Muscle layer of duodenum (tissue), 2 donors: ENCODE measurements around the gene HIBADH.

Experiments used
- H3K27ac ChIP-seq: one replicate; pipeline ENCODE4 v1.7.0; 2013; ENCODE audit warnings: mild to moderate bottlenecking, low read length
- H3K27me3 ChIP-seq: one replicate; pipeline ENCODE4 v1.7.0; 2013; ENCODE audit warnings: low read depth, mild to moderate bottlenecking, control low read depth, low read length
- H3K36me3 ChIP-seq, 2 donors: one replicate each; pipeline ENCODE4 v1.7.0; 2013; ENCODE audit warnings: low read length in 2 of 2, control low read depth in 1 of 2, mild to moderate bottlenecking in 1 of 2; ENCODE audit not compliant: insufficient read depth in 2 of 2, control insufficient read depth in 1 of 2
- H3K4me1 ChIP-seq, 2 donors: one replicate each; pipeline ENCODE4 v1.7.0; 2013; ENCODE audit warnings: low read length in 2 of 2, mild to moderate bottlenecking in 2 of 2, control low read depth in 1 of 2, moderate library complexity in 1 of 2; ENCODE audit not compliant: insufficient read depth in 2 of 2, control insufficient read depth in 1 of 2
- H3K4me3 ChIP-seq, 2 donors: one replicate each; pipeline ENCODE4 v1.7.0; 2013; ENCODE audit warnings: low read length in 2 of 2, low read depth in 1 of 2, mild to moderate bottlenecking in 1 of 2
- H3K9me3 ChIP-seq, 2 donors: one replicate each; pipeline ENCODE4 v1.7.0; 2013; ENCODE audit warnings: low read length in 2 of 2, control low read depth in 1 of 2, mild to moderate bottlenecking in 1 of 2; ENCODE audit not compliant: control insufficient read depth in 1 of 2
- donor health status: healthy.

Gene HIBADH

DNA sequence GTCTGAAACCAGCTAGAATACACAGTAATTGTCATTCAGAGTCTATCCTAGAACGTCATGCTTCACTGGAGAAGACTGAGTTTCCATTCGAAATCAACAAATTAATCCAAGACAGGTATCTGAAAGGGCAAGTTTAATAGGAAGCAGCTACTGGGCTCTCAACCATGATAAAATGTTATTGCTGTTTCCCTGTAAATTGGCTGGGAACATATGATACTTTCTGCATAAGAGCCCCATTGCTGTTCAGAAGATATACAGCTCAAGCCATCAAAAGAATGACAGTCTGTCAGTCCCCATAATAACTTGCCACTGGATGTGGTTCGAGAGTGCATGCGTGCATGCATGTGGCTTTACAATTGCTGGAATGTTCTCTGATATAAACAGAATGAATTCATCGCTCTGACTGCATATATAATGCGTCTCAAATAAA lies 129.0 kb downstream of the HIBADH start:
- H3K27ac ChIP-seq: no peak overlapping the region
- H3K4me1 ChIP-seq: no peaks in the 10 kb centered on the region
- H3K4me3 ChIP-seq: no peak overlapping the region
- H3K9me3 ChIP-seq: peaks cover 0 to 5% of the 10 kb centered on the region in 2 donors
- H3K27me3 ChIP-seq: no peaks in the 10 kb centered on the region
- peaks cover 9 to 31% of the 10 kb centered on the region in 2 donors for H3K36me3 ChIP-seq

DNA sequence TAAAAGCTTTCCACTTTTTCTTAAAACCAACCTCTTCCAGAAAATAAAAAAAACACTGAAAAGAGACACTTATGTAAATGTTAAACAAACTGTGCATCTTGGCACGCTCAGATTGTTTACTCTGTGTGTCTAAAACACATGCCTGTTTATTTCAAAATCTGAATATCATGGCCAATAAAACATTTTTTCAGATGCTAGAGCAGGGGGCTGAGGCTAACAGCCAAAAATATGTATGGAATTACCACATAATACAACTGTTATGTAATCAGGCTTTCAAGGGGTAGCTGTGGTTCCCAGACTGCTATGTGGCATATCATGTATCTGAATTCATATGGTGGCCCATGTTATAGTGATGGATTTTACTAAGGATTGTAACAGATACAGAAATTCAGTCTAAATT lies 130.4 kb downstream of the HIBADH start:
- Histone ChIP-seq H3K27me3 (no peaks in the 10 kb centered on the region), H3K4me3 (no peak overlapping the region), H3K9me3 (peaks cover 0 to 6% of the 10 kb centered on the region in 2 donors), H3K4me1 (no peaks in the 10 kb centered on the region), H3K27ac (no peak overlapping the region), H3K36me3 (peaks cover 15 to 24% of the 10 kb centered on the region in 2 donors)

DNA sequence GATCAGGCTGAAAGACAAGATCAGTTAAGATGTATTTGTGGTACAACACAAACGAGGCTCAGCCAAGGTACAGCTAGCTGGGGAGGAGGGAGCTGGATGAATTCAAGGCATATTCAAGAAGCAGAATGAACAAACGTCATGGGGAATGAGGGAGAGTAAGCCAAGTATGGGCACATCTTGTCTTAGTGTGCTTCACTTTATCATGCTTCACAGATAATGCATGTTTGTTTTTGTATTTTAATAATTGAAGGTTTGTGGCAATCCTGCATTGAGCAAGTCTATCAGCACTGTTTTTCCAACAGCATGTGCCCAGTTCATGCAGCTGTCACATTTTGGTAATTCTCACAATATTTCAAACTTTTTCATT lies 135.4 kb downstream of the HIBADH start:
- peaks cover 15 to 35% of the 10 kb centered on the region in 2 donors for H3K36me3 ChIP-seq
- no peaks in the 10 kb centered on the region for H3K27me3 ChIP-seq
- H3K4me3 ChIP-seq: no peak overlapping the region
- H3K9me3 ChIP-seq: peaks cover 0 to 6% of the 10 kb centered on the region in 2 donors
- H3K4me1 ChIP-seq: no peaks in the 10 kb centered on the region
- no peak overlapping the region for H3K27ac ChIP-seq

DNA sequence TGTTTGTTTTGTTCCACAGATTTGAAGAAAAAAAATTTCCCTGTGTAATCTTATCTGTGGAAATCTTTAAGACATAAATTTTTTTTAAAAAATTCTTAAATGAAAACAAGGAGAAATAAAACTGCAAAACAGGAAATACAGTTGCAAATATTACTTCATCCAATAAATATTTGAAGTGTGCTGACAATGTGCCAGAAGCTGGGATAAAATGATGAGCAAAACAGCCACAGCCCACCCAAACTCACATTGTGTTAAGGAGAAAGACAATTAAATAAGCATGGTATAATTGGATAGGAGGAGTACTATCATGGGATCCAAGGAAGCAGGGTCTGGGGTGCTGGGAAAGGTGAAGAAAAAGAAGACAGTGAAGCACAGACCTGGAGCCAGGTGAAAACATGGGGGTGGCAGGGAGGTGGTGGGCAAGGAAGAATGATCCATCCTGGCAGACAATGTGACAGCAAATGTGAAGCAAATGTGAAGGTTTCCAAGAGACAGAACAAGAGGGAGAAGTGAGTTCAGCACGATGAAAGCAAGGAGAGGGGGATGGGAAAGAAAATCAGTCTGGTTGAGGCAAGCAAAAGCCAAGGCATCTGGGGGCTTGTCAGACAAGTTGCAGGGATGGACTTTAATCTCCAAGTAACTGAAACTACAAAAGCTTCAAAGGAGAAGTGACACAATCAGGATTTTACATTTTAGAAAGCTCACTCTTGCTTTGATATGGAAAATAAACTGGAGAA lies 135.9 kb downstream of the HIBADH start:
- Histone ChIP-seq H3K4me1 (no peaks in the 10 kb centered on the region), H3K36me3 (peaks cover 15 to 35% of the 10 kb centered on the region in 2 donors), H3K4me3 (no peak overlapping the region), H3K27me3 (no peaks in the 10 kb centered on the region), H3K9me3 (peaks cover 0 to 6% of the 10 kb centered on the region in 2 donors), H3K27ac (no peak overlapping the region)

DNA sequence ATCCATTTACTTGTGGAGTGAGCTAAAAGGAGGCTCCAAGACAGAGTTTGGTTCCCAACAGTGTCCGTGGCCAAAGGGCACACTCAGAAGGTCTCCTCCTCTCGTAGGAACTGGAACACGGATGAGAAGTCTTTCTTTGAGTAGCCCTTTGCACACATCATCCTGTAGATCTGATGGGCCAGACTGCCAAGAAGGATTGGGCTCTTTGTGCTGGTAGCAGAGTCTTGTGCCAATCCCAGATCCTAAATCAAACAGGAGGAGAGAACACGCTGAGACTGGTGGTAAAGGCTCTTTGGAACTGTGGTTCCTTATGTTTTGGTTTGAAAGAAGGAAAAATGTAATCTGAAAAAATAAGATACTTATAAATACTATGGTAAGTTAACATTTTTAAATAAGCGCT lies 136.6 kb downstream of the HIBADH start:
- Histone ChIP-seq H3K4me3 (no peak overlapping the region), H3K27ac (no peak overlapping the region), H3K4me1 (no peaks in the 10 kb centered on the region), H3K36me3 (peaks cover 15 to 33% of the 10 kb centered on the region in 2 donors), H3K27me3 (no peaks in the 10 kb centered on the region), H3K9me3 (peaks cover 0 to 6% of the 10 kb centered on the region in 2 donors)

DNA sequence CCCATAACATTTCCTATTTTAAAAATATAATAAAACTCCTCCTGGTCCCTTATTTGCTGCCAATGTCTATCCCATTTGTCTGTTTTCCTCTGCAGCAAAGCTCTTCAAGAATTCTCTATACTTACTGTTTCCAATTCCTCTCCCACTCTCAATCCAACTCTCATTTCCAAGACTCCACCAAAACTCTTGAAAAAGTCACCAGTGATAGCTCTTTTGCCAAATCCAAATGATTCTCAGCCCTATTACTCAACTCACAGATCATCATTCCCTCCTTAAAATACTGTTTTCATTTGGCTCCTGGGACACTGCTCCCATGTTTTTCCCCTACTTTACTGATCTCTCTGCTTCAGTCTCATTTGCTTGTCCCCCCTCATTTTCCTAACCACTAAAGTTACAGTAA lies 139.4 kb downstream of the HIBADH start:
- Histone ChIP-seq H3K4me3 (no peak overlapping the region), H3K4me1 (peaks cover 0 to 3% of the 10 kb centered on the region in 2 donors), H3K36me3 (peaks cover 3 to 14% of the 10 kb centered on the region in 2 donors), H3K27ac (no peak overlapping the region), H3K9me3 (no peaks in the 10 kb centered on the region), H3K27me3 (no peaks in the 10 kb centered on the region)

DNA sequence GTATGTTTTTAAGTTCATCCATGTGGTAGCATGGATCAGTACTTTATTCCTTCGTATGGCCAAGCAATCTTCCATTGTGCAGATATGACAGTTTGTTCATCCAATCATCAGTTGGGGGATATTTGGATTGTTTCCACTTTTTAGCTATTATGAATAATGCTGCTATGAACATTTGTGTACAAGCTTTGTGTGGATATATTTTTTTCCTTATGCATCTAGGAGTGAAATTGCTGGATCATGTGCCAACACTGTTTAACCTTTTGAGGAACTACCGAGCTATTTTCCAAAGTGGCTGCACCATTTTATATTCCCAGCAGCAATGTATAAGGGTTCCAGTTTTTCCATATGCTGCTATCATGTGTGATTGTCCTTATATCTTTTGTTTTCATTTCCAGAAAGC lies 140.1 kb downstream of the HIBADH start:
- Histone ChIP-seq H3K36me3 (peaks cover 0 to 14% of the 10 kb centered on the region in 2 donors), H3K27me3 (no peaks in the 10 kb centered on the region), H3K27ac (no peak overlapping the region), H3K4me1 (peaks cover 0 to 3% of the 10 kb centered on the region in 2 donors), H3K4me3 (no peak overlapping the region), H3K9me3 (no peaks in the 10 kb centered on the region)

DNA sequence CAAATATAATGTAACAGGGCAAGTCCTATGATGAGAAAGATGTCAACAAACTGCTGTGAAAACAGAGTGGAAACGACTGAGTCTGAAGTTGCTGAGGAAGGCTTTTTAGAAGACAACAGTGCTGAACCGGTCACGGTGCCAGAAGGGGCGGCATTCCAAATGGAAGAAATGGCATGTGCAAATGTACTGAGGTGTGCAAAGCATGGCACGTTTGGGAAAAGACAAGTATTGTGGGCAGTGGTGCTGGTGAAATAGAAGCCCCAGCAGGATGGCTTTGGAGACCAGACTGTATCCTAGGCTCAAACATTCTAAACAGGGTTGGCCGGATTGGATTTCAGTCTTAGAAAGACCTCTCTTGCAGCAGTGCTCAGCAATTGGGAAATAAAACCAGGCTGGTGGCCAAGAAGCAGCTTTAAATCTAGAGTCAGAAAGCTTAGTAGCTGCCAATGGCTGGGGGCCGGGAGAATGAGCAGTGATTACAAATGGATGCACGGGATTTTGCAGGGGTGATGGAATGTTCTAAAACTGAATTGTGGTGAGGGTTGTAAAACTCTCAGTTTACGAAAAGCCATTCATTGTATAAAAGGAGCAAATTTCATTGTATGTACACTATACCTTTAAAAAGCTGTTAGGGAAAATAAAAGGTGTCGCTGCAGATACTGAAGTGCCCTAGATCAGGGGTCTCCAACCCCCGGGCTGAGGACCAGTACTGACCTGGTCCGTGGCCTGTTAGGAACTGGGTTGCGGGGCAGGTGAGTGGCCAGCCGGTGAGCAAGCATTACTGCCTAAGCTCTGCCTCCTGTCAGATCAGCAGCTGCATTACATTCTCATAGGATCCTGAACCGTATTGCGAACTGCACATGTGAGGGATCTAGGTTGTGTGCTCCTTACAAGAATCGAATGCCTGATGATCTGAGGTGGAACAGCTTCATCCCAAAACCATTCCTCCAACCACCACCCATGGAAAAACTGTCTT lies 141.6 kb downstream of the HIBADH start:
- Histone ChIP-seq H3K4me3 (no peak overlapping the region), H3K9me3 (no peaks in the 10 kb centered on the region), H3K27ac (no peak overlapping the region), H3K4me1 (peaks cover 0 to 3% of the 10 kb centered on the region in 2 donors), H3K36me3 (peaks cover 0 to 14% of the 10 kb centered on the region in 2 donors), H3K27me3 (no peaks in the 10 kb centered on the region)

DNA sequence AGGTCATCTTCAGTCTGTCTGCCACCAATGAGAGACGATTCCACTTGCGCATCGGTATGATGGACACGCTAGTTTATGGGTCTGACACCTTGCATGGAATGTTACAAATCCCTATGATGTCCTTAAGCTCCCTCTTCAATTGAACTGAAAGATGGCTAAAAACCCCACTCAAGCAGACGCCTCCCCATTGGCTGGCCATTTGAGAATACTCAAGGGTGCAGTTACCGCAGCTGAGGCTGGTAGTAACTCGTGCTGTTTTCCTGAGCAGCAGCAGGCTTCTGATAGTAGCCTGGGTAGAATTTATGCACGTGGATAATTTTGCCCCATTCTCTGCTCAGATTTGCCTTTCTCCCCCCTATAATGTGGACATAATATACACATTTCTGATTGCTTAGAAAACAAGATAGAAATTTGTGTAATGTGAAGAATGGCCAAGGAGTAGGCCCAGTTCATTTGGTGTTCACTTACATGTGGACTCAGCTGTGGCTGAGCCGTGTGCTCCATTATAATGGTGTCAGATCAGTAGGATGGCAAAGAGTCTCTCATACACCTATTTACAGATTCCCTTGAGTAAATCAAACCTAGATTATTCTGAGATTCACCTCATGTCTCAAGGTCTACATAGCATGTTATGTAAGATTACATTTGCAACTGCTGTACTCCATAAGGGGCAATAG lies 142.8 kb downstream of the HIBADH start:
- peaks cover 0 to 3% of the 10 kb centered on the region in 2 donors for H3K4me1 ChIP-seq
- H3K36me3 ChIP-seq: peaks cover 0 to 12% of the 10 kb centered on the region in 2 donors
- H3K9me3 ChIP-seq: no peaks in the 10 kb centered on the region
- H3K4me3 ChIP-seq: no peak overlapping the region
- no peak overlapping the region for H3K27ac ChIP-seq
- H3K27me3 ChIP-seq: no peaks in the 10 kb centered on the region

DNA sequence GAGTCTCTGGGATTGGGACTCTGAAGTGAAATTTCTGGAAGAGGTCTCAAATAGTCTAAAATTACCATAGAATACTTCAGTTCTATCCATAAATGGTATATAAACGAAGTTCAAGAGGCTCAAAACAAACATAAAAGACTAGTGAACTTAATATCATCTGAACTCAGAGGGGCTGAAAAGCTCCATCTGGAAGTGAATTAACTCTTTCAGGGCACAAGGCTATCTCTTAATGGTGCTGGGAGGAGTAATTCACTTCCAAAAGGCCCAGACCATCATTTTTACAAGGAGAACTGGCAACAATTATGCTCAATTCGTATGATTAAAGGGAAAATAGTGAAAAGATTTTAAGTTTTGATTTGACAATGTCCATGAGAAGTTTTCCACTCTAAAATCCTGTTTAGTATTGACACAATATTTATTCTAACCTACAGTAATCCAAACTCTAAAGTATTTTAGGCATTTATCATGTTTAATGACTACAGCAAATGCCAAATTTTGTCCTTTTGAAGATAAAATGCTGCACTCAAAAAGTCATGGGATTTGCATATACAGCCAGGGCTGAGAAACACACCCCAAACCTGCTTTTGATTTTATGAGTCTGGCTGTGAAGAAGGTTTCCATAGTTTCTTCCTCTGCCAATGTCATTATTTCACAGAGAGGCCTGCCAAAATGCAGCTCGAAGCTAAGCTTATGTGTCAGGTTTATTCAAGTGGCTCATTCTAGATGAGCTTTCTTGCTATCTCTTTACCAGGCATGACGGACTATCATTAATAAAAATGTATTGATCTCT lies 143.9 kb downstream of the HIBADH start:
- Histone ChIP-seq H3K4me3 (no peak overlapping the region), H3K4me1 (peaks cover 0 to 3% of the 10 kb centered on the region in 2 donors), H3K27ac (no peak overlapping the region), H3K36me3 (peaks cover 0 to 5% of the 10 kb centered on the region in 2 donors), H3K27me3 (no peaks in the 10 kb centered on the region), H3K9me3 (no peaks in the 10 kb centered on the region)
